ENCODE data around the gene MEP1A. TPM values are rescaled to one million over a fixed set of nuclear protein-coding genes. Genes with fewer than 3 reads are reported as not detected.

The MEP1A gene
- total and polyA plus RNA-seq, 2 donors (not counting 3 experiments of a cell fraction or from before 2014, with no cell fraction given) = not detected

Other genes starting within 250 kb of the MEP1A start
- not detected in 2 replicates for gene CYP39A1, start 140.6 kb upstream of the MEP1A start, total RNA-seq
- not detected in 2 replicates for gene CYP39A1, start 140.6 kb upstream of the MEP1A start, polyA plus RNA-seq
- 3.4 and 4.0 TPM in 2 replicates for gene SLC25A27, start 140.4 kb upstream of the MEP1A start, total RNA-seq
- 1.6 and 3.3 TPM in 2 replicates for gene SLC25A27, start 140.4 kb upstream of the MEP1A start, polyA plus RNA-seq
- gene TDRD6, start 105.5 kb upstream of the MEP1A start, total RNA-seq = 0.05 TPM in 1 of 2 replicates, not detected in the other
- under 0.01 and 0.13 TPM in 2 replicates for gene TDRD6, start 105.5 kb upstream of the MEP1A start, polyA plus RNA-seq
- not detected in 2 replicates for gene PLA2G7, start 58.0 kb upstream of the MEP1A start, total RNA-seq
- not detected in 2 replicates for gene PLA2G7, start 58.0 kb upstream of the MEP1A start, polyA plus RNA-seq
- not detected in 2 replicates for gene ANKRD66, start 46.5 kb upstream of the MEP1A start, total RNA-seq
- gene ANKRD66, start 46.5 kb upstream of the MEP1A start, polyA plus RNA-seq = not detected in 2 replicates
- gene ADGRF5, start 128.5 kb downstream of the MEP1A start, total RNA-seq = 37.9 and 50.0 TPM in 2 replicates
- gene ADGRF5, start 128.5 kb downstream of the MEP1A start, polyA plus RNA-seq = 21.9 and 26.3 TPM in 2 replicates
- gene ADGRF1, start 248.9 kb downstream of the MEP1A start, total RNA-seq = not detected in 2 replicates
- gene ADGRF1, start 248.9 kb downstream of the MEP1A start, polyA plus RNA-seq = not detected in 2 replicates

All from endothelial cell of umbilical vein (primary cell).